Muscle of leg (tissue), 16 donors: ENCODE measurements around the gene GSTP1. TPM values are rescaled to one million over a fixed set of nuclear protein-coding genes. Genes with fewer than 3 reads are reported as not detected.

Source experiments
- DNase-seq: peaks from one replicate; pipeline ENCODE4 v3.0.0; 2013
- H3K27ac ChIP-seq: one replicate; pipeline ENCODE4 v1.5.1; 2013; ENCODE audit warnings: mild to moderate bottlenecking, low read length, control low read depth
- H3K27me3 ChIP-seq: one replicate; pipeline ENCODE4 v1.6.1; 2013; ENCODE audit warnings: low read length; ENCODE audit not compliant: control insufficient read depth, insufficient read depth
- H3K36me3 ChIP-seq: one replicate; pipeline ENCODE4 v1.6.1; 2013; ENCODE audit warnings: low read length; ENCODE audit not compliant: control insufficient read depth, insufficient read depth
- H3K4me1 ChIP-seq: one replicate; pipeline ENCODE4 v1.6.1; 2013; ENCODE audit warnings: low read length; ENCODE audit not compliant: control insufficient read depth, insufficient read depth
- H3K4me3 ChIP-seq: one replicate; pipeline ENCODE4 v1.5.1; 2013; ENCODE audit warnings: low read length, control low read depth
- H3K9me3 ChIP-seq: replicated peaks from 2 replicates; pipeline ENCODE4 v1.6.1; 2013; ENCODE audit warnings: low read depth, low read length; ENCODE audit not compliant: control insufficient read depth
- WGBS: methylation state at CpG from one replicate; pipeline ENCODE4 v1.1.5; 2013; ENCODE audit warnings: missing lambda C conversion rate; ENCODE audit not compliant: insufficient coverage; 5-methylcytosine and 5-hydroxymethylcytosine counted together
- long read RNA-seq, 11 donors: transcript quantifications; one replicate each; lab custom pipeline, GENCODE V29; 2026
- polyA plus RNA-seq, 8 donors: library from polyadenylated mRNA; unstranded; fragments of 120-200 nt; gene quantifications; one replicate each; pipeline versions ENCODE4 v1.2.1 to v1.2.3, GENCODE V29; 2013; ENCODE audit warnings: inconsistent platforms in 1 of 8, low replicate concordance in 1 of 8; ENCODE audit not compliant: insufficient read length in 8 of 8, insufficient read depth in 1 of 8
- total RNA-seq: library from RNA; stranded (reverse); fragments of 120-200 nt; gene quantifications from one replicate; pipeline ENCODE4 v1.2.4, GENCODE V29; 2013

GSTP1 gene
- 328 TPM for total RNA-seq
- polyA plus RNA-seq = 100 to 1,000 TPM; 232 to 335 (median 268) TPM
- long read RNA-seq, donor 1, transcript GSTP1-202 (7 exons, 961 nt) = major isoform, 59 of 81 reads
- long read RNA-seq, donor 1, partial matches to known transcripts = 18 of 81 reads
- long read RNA-seq, donor 1, other reads (novel, unspliced or antisense) = 0 of 81 reads
- long read RNA-seq, donor 2, transcript GSTP1-202 (7 exons, 961 nt) = major isoform, 18 of 25 reads
- long read RNA-seq, donor 2, partial matches to known transcripts = 7 of 25 reads
- long read RNA-seq, donor 2, other reads (novel, unspliced or antisense) = 0 of 25 reads
- long read RNA-seq, donor 3, transcript GSTP1-202 (7 exons, 961 nt) = major isoform, 116 of 165 reads
- long read RNA-seq, donor 3, transcript GSTP1-203 (3 exons, 736 nt) = minor isoform, 7 of 165 reads
- long read RNA-seq, donor 3, partial matches to known transcripts = 41 of 165 reads
- long read RNA-seq, donor 3, other reads (novel, unspliced or antisense) = 0 of 165 reads
- long read RNA-seq, donor 4, transcript GSTP1-202 (7 exons, 961 nt) = major isoform, 139 of 202 reads
- long read RNA-seq, donor 4, transcript GSTP1-203 (3 exons, 736 nt) = minor isoform, 7 of 202 reads
- long read RNA-seq, donor 4, partial matches to known transcripts = 56 of 202 reads
- long read RNA-seq, donor 4, other reads (novel, unspliced or antisense) = 0 of 202 reads
- long read RNA-seq, donor 5, transcript GSTP1-203 (3 exons, 736 nt) = minor isoform, 22 of 545 reads
- long read RNA-seq, donor 5, transcript GSTP1-202 (7 exons, 961 nt) = major isoform, 406 of 545 reads
- long read RNA-seq, donor 5, partial matches to known transcripts = 115 of 545 reads
- long read RNA-seq, donor 5, other reads (novel, unspliced or antisense) = 0 of 545 reads
- long read RNA-seq, donor 6, transcript GSTP1-202 (7 exons, 961 nt) = major isoform, 286 of 412 reads
- long read RNA-seq, donor 6, transcript GSTP1-203 (3 exons, 736 nt) = minor isoform, 8 of 412 reads
- long read RNA-seq, donor 6, partial matches to known transcripts = 117 of 412 reads
- long read RNA-seq, donor 6, other reads (novel, unspliced or antisense) = 0 of 412 reads
- long read RNA-seq, donor 7, transcript GSTP1-203 (3 exons, 736 nt) = minor isoform, 15 of 306 reads
- long read RNA-seq, donor 7, transcript GSTP1-202 (7 exons, 961 nt) = major isoform, 216 of 306 reads
- long read RNA-seq, donor 7, partial matches to known transcripts = 75 of 306 reads
- long read RNA-seq, donor 7, other reads (novel, unspliced or antisense) = 0 of 306 reads
- long read RNA-seq, donor 8, transcript GSTP1-203 (3 exons, 736 nt) = minor isoform, 7 of 200 reads
- long read RNA-seq, donor 8, transcript GSTP1-202 (7 exons, 961 nt) = major isoform, 140 of 200 reads
- long read RNA-seq, donor 8, partial matches to known transcripts = 53 of 200 reads
- long read RNA-seq, donor 8, other reads (novel, unspliced or antisense) = 0 of 200 reads
- long read RNA-seq, donor 9, transcript GSTP1-202 (7 exons, 961 nt) = major isoform, 128 of 203 reads
- long read RNA-seq, donor 9, transcript GSTP1-203 (3 exons, 736 nt) = minor isoform, 14 of 203 reads
- long read RNA-seq, donor 9, partial matches to known transcripts = 61 of 203 reads
- long read RNA-seq, donor 9, other reads (novel, unspliced or antisense) = 0 of 203 reads
- long read RNA-seq, donor 10, transcript GSTP1-203 (3 exons, 736 nt) = minor isoform, 19 of 294 reads
- long read RNA-seq, donor 10, transcript GSTP1-202 (7 exons, 961 nt) = major isoform, 208 of 294 reads
- long read RNA-seq, donor 10, partial matches to known transcripts = 62 of 294 reads
- long read RNA-seq, donor 10, other reads (novel, unspliced or antisense) = 5 of 294 reads
- long read RNA-seq, donor 11, transcript GSTP1-203 (3 exons, 736 nt) = minor isoform, 9 of 221 reads
- long read RNA-seq, donor 11, transcript GSTP1-202 (7 exons, 961 nt) = major isoform, 159 of 221 reads
- long read RNA-seq, donor 11, partial matches to known transcripts = 52 of 221 reads
- long read RNA-seq, donor 11, other reads (novel, unspliced or antisense) = 0 of 221 reads

- H3K36me3 ChIP-seq = peaks cover 20% of the 10 kb centered on the region
Measured at GRCh38 chr11:67583247-67584204, at the start of gene GSTP1. Gene GSTP1, plus strand, starts transcription at chr11:67583812. Its CDS starts 32 bp downstream, at chr11:67583844.

GRCh38 chr11:67534070-67534679 lies 49.4 kb upstream of the GSTP1 start:
- Histone ChIP-seq H3K9me3 (peaks cover 13% of the 10 kb centered on the region), H3K4me1 (no peaks in the 10 kb centered on the region), H3K36me3 (no peaks in the 10 kb centered on the region), H3K4me3 (no peak overlapping the region), H3K27me3 (peaks cover 4% of the 10 kb centered on the region), H3K27ac (no peak overlapping the region)
- no peak for DNase-seq
- 80% methylated on average over 1 of the region's 4 CpGs for WGBS

More at GRCh38 chr11:67583247-67584204, at the start of gene GSTP1:
- Histone ChIP-seq H3K27ac (peak within 1 kb of the TSS; percentile 92), H3K9me3 (no peaks in the 10 kb centered on the region), H3K4me1 (peaks cover 20% of the 10 kb centered on the region), H3K4me3 (peak within 1 kb of the TSS; percentile 84), H3K27me3 (peaks cover 33% of the 10 kb centered on the region)
- peak; percentile 97 for DNase-seq
- WGBS = under 1% methylated on average over 65 of the region's 81 CpGs

GRCh38 chr11:67535561-67535960 lies 48.1 kb upstream of the GSTP1 start:
- Histone ChIP-seq H3K27me3 (no peaks in the 10 kb centered on the region), H3K4me3 (no peak overlapping the region), H3K27ac (no peak overlapping the region), H3K36me3 (no peaks in the 10 kb centered on the region), H3K9me3 (peaks cover 13% of the 10 kb centered on the region), H3K4me1 (no peaks in the 10 kb centered on the region)
- DNase-seq = no peak
- no CpG with 5 or more reads among the region's 1 CpG for WGBS

DNA sequence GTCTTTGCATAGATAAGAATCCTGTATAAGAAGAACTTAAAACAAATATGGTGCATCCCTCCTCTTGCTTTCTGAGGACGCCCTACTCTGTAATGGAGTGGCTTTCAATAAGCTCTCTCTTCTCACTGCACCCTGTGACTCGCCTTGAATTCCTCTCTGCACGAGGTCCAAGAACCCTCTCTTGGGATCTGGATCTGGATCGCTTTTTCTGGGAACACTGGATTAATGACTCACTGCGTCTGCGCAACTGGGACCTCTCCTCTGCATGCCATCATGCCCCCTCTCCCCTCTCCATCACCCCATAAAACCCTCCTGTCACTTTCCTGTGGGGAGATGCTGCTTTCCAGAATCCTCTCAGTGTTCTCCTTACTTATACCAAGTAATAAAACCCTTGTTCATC lies 45.3 kb upstream of the GSTP1 start:
- no peak overlapping the region for H3K27ac ChIP-seq
- DNase-seq = peak; percentile 36
- WGBS = 58% methylated on average over 6 of the region's 6 CpGs

DNA sequence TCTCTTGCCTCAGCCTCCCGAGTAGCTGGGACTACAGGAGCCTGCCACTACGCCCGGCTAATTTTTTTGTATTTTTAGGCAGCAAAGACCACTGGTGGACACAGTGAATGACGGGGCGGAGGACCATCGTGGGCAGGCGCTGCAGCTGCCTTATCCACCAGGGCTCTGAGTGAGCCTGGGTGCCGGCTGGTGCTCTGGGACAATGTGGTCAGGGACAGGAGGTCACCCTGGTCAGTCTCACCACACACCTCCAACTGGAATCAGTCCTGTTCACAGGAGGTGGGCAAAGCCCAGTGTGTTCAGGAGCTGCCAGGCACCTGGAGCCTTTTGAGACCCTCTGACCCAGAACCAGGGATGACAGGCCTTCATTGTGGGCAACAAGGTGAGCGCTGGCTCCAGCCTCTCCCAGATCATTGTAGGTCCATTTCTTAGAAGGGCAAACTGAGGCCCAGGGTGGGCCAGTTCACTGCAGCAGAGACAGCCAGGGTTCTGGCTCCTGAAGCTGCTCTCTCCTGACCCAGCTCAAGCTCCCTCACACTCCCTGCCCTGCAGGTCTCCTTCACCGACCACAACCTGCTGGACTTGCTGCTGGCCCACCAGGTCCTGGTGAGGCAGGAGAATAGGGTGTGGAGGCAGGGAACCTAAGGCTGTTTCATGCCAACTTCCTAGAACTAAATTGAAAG lies 44.6 kb upstream of the GSTP1 start:
- H3K36me3 ChIP-seq = no peaks in the 10 kb centered on the region
- no peak overlapping the region for H3K27ac ChIP-seq
- H3K27me3 ChIP-seq = no peaks in the 10 kb centered on the region
- no peaks in the 10 kb centered on the region for H3K4me1 ChIP-seq
- no peak overlapping the region for H3K4me3 ChIP-seq
- H3K9me3 ChIP-seq = peaks cover 4% of the 10 kb centered on the region
- no peak for DNase-seq
- 89% methylated on average over 10 of the region's 10 CpGs for WGBS

More for the DNA sequence above, 45.3 kb upstream of the GSTP1 start:
- Histone ChIP-seq H3K9me3 (peaks cover 8% of the 10 kb centered on the region), H3K4me1 (no peaks in the 10 kb centered on the region), H3K4me3 (no peak overlapping the region), H3K27me3 (no peaks in the 10 kb centered on the region), H3K36me3 (no peaks in the 10 kb centered on the region)

GRCh38 chr11:67539550-67539949 lies 44.1 kb upstream of the GSTP1 start:
- no peak for DNase-seq
- peaks cover 3% of the 10 kb centered on the region for H3K4me1 ChIP-seq
- no peak overlapping the region for H3K4me3 ChIP-seq
- H3K27ac ChIP-seq = no peak overlapping the region
- WGBS = no CpG with 5 or more reads among the region's 4 CpGs
- no peaks in the 10 kb centered on the region for H3K27me3 ChIP-seq
- peaks cover 1% of the 10 kb centered on the region for H3K9me3 ChIP-seq
- no peaks in the 10 kb centered on the region for H3K36me3 ChIP-seq

GRCh38 chr11:67541198-67541597 lies 42.4 kb upstream of the GSTP1 start:
- peaks cover 14% of the 10 kb centered on the region for H3K4me1 ChIP-seq
- H3K27ac ChIP-seq = no peak overlapping the region
- WGBS = 86% methylated on average over 5 of the region's 6 CpGs

More at GRCh38 chr11:67541198-67541597, 42.4 kb upstream of the GSTP1 start:
- Histone ChIP-seq H3K27me3 (no peaks in the 10 kb centered on the region), H3K4me3 (no peak overlapping the region), H3K9me3 (no peaks in the 10 kb centered on the region), H3K36me3 (no peaks in the 10 kb centered on the region)
- DNase-seq = no peak
